Activated CD4-positive, CD25-positive, alpha-beta regulatory T cell (primary cell): ENCODE data around the gene MZB1.
"Not testable (repeated sequence)": the region's sequence is repeated elsewhere in the genome, so short reads cannot be mapped to it uniquely, and the experiment has no call there.

ENCODE experiments used
- DNase-seq, 4 experiments: peaks; one replicate each; lab custom pipeline; 2025; lab: John Stamatoyannopoulos, UW

MZB1 gene

DNA sequence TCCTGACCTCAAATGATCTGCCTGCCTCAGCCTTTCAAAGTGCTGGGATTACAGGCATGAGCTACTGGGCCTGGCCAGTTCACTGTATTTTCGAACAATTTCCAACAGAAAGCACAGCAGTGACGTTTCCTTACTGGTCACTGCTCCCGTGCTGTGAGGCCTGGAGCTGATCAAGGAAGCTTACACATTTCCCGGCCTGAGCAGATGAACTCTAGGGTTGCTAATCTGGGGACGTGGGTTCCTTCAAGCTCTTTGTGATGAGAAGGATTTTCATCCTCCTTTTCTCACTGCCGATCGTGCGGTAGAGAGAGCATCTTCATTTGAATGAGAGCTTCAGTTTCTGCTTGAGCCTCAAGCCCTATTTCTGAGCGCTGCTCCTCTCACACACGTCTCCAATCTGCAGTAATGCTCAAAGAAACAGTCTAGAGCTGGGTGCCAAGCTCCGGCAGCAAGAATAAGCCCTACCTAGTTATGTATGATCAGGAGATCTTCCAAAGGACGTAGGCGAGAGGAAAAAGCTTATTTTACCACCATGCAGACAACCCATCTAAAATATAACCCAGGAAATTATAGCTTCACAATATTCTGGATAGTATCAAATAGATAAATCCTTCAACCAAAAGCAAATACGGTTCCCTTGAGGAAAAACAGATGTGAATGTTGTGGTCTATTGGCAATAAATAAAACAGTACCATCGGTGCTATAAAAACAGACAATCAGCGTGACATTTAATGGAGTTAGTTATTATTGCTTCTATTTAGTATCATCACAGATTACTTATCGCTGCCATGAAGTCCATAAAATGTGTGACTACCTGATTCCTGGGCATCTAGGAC lies 21.5 kb upstream of the MZB1 start:
- DNase-seq, result no peak

DNA sequence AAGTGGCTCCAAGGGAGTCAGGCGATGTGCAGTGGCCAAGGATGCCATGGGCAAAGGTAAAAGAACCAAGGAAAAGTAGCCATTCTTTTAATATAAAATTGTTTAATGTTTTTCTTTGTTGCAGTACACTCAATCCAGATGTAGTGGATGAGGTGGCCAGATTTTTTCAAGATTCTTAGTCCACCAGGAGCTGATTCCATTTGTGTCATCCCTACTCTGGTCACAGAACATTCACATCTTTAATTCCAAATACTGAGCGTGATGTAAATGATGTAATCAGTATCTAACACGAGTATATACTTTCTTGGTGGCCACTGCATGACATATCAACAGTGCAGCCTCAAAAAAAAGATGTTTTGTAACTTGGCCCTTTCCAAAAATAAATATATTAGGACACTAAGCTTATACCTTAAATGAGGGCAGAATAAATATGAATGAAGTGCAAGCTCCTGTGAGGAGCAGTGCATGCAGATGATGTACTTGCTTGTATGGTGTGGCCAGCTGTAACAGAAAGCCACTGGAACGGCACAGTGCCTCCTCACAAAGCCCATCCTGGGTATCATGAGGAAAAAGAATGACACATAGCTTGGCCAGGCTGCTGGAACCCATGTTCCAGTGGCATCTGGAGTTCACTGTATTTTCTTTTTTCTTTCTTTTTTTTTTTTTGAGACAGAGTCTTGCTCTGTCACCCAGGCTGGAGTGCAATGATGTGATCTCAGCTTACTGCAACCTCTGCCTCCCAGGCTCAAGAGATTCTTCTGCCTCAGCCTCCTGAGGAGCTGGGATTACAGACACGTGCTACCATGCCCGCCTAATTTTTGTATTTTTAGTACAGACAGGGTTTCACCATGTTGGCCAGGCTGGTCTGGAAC lies 20.6 kb upstream of the MZB1 start:
- DNase-seq, result no peak

- not testable (repeated sequence) for DNase-seq
Observed at GRCh38 chr5:139409116-139409515, 19.4 kb upstream of the MZB1 start.

- no peak for DNase-seq
Observed at GRCh38 chr5:139408191-139408590, 18.5 kb upstream of the MZB1 start.

DNA sequence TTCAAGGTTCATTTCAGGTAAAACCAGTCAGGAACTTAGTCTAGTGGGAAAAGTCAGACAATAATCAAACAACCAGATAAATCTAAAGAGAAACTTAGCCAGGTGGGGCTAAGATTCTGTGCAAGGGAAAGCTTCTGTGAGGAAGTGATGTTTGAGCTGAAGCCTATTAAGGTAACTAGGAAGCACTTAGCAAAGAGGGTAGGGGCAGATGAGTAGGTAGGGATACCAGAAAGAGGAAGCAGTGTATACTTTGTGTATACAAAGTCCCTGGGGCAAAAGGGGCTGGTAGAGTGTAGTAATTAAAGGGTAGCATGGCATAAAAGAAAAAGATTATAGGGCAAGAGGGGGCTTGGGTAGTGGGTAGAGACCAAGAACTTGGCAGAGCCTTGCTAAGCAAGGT lies 17.8 kb upstream of the MZB1 start:
- DNase-seq, result no peak

GRCh38 chr5:139406963-139407362 lies 17.2 kb upstream of the MZB1 start:
- no peak for DNase-seq

GRCh38 chr5:139404484-139404840 lies 14.7 kb upstream of the MZB1 start:
- DNase-seq, result no peak

GRCh38 chr5:139403787-139404483 lies 14.2 kb upstream of the MZB1 start, which contains the start of gene SPATA24:
Gene SPATA24 (minus strand): TSS chr5:139404089. CDS start chr5:139404060, 29 bp downstream.
- DNase-seq, result peak; percentile 96 to 98 (median 97)

DNA sequence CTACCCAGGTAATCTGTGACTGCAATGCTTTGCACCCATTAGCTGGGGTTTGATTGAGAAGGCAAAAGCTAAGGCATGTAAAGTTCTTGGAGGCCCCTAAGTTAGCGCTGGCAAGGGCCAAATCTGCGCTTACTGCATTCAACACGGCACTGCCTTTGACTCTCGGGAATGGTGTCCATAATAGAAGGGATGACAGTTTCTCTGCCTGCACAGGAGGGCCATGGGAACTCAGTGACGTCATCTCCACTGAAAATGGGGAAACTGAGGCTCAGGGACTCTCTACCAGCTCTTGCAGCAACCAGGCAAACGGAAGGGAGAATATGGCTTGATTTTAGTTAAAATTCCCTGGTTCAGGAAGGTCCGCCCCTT lies 13.7 kb upstream of the MZB1 start:
- DNase-seq, result no peak

DNA sequence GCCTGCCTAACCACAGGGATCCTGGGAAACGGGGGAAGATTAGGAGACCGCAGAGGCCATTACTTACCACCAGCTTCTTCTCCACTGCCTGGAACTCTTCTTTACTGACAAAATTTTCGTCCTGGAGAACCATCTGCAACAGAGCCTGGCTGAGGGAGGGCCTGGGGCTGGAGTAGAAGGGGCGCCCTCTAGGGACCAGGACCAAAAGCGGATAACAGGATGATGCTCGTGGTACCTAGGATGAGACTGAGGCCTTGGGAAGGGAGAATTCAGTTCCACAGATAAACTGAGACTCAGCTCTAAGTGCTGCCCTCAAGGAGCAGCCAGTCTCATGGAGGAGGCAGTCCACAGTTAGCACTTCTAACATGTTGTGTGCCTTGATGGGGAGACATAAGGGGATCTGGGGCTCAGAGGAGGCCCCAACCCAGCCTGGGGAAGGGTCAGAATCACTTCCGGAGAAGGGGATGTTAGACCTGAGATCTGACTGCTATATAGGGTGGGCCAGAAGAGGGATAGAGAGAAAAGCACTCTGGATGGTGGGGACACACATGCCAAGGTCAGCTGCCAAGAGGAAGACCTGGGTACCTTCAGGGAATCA lies 12.9 kb upstream of the MZB1 start:
- DNase-seq, result no peak

- DNase-seq, result no peak
Observed at GRCh38 chr5:139401546-139401945, 11.8 kb upstream of the MZB1 start.

DNA sequence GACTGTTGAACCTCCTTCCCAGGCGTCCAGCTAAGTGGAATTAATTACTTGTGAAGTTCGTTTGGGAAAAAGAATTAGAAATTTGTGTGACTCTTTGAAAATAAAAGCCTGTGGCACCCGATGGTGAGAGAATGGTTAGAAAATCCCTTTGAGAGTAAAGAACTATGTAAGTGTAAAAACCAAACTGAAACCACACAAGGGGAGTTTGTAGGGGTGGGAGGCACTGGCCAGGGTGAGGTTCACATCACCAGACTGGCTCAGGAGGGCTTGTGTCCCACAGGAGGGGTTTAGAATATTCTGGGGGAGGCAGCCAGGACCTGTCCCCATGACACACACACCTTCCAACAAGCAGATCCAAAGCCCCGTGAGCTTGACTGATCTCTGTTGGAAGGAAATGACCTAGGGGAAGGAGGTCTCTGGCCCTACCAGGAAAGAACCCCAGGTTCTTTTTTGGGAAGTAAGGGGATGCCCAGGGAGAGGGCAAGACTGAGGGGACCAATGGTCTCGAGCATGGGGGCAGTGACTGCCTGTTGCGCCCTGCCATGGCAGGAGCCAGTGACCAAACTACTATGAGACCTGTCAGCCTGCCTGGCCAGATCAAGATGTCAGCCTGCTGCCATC lies 9.9 kb upstream of the MZB1 start:
- no peak for DNase-seq

DNA sequence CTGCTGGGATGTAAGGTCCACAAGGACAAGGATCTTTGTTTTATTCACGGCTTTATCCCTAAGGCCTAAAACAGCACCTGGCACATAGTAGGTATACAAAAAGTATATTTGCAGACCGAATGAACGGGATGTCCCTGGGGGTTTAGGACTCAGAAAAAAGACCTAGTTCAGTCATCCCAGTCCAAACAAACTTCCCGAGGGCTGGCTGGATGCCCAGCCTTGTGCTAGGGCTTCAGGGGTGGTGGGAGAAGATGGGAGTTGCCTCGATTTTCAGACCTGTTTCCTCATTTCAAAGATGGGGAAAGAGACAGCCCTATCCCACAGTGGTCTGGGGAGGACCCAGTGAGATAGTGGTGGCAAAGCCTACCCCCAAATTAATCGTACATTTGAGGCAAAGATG lies 8.2 kb upstream of the MZB1 start:
- no peak for DNase-seq

GRCh38 chr5:139396691-139397090 lies 7.0 kb upstream of the MZB1 start:
- no peak for DNase-seq

DNA sequence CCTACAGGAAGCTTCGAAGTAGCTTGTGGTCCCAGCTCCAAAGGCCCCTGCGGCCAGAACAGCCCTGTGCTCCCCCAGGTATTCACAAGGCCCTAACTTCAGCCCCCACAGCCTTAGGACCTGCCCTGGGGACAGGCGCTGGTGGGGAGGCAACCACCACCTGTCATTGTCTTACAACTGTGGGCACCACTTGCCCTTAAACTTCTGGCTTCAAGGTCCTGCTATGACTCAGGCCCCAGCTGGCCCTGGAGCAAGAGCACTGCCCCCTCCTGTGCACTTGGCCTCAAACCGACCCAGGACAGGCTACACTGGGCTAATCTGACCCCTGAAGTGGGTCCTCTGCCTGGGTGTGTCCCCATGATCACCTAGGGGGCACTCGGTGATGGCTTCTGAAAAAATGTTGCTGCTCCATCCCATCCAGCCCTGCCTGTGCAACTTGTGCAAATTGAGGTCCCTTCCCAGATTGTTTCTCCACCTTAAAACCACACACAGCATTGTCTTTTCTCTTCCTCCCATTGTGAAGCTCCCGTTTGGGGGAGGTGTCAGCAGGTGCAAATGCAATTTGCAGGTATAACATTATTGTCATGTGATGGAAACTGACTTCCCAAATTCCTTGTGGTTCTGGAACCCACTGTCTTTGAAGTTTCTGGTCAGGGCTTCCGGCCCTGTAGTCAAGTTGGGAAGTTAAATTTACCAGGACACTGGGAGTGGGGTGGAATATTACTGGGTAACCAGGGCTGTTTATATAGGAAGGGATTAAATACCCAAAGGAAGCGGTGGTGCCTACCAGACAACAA lies 6.3 kb upstream of the MZB1 start:
- no peak for DNase-seq

GRCh38 chr5:139394654-139395566 lies 5.2 kb upstream of the MZB1 start, which contains the start of gene PROB1:
Gene PROB1 (minus strand): TSS chr5:139395104. CDS start chr5:139395081, 23 bp downstream.
- DNase-seq, result no peak

- peak in 2 of 4 experiments; percentile 25 to 39 for DNase-seq
Observed at GRCh38 chr5:139394123-139394653, 4.5 kb upstream of the MZB1 start.

GRCh38 chr5:139393497-139394122 lies 3.9 kb upstream of the MZB1 start:
- no peak for DNase-seq
